ENCODE results near the gene NUDT13. TPM values are rescaled to one million over a fixed set of nuclear protein-coding genes. Genes with fewer than 3 reads are reported as not detected.

Gene NUDT13
- total and polyA plus RNA-seq, 10 donors = 1.4 to 3.3 (median 2.3) TPM

- intact Hi-C loops (cut with DNase I; ENCODE audit: low total_unique reads) = no loop called here
- TF ChIP-seq POLR2AphosphoS5 (IDR thresholded peaks at IDR 0.05) (no peak), POLR2A (IDR thresholded peaks at IDR 0.05) (no peak), CTCF (IDR thresholded peaks at IDR 0.05 in 8 of 11, conservative IDR thresholded peaks at IDR 0.05 in 3 of 11) (no peak)
- Histone ChIP-seq H3K27ac (no peak overlapping the region), H3K27me3 (replicated peaks in 1 of 7) (no peaks in the 10 kb centered on the region), H3K4me1 (peaks cover 32 to 75% (median 59%) of the 10 kb centered on the region in 6 donors), H3K4me3 (no peak overlapping the region), H3K9me3 (no peaks in the 10 kb centered on the region), H3K36me3 (peaks cover 3 to 87% (median 32%) of the 10 kb centered on the region in 6 donors)
- 92 to 97% (median 94%) methylated on average over 3 of the region's 3 CpGs for WGBS, 5 donors
- no peak for DNase-seq
These were observed 51.4 kb downstream of the NUDT13 start for GRCh38 chr10:73161662-73162061.

DNA sequence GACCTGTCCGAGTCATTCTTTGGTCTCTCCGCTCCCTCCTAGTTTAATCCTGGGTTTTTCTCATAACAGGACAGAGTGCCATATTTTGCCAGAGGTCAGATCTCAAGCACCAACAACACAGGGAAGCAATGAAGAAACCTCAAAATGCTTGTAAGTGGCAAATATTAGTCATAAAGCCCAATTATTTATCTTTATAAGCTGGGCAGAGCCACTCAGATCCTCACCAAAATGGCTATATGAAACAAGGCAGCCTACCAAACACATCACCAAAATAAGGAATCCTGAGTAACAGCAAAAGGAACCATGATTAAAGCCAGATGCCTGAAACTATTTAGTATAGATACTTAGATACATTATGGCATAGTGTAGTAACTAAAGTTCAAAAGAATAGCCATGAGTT, 52.8 kb downstream of the NUDT13 start:
- intact Hi-C loops (cut with DNase I; ENCODE audit: low total_unique reads) = no loop called here
- 87 to 100% (median 96%) methylated on average over 2 of the region's 2 CpGs for WGBS, 5 donors
- H3K4me1 ChIP-seq = peaks cover 37 to 83% (median 68%) of the 10 kb centered on the region in 6 donors

GRCh38 chr10:73166972-73167371, 56.7 kb downstream of the NUDT13 start:
- intact Hi-C loops (cut with DNase I; ENCODE audit: low total_unique reads) = no loop called here
- 71 to 89% (median 84%) methylated on average over 2 of the region's 2 CpGs for WGBS, 5 donors
- no peaks in the 10 kb centered on the region for H3K9me3 ChIP-seq
- peak overlapping the region in 6 of 8 donors; percentile 94 to 97 (median 96) for H3K27ac ChIP-seq
- no peak for DNase-seq
- no peak for TF ChIP-seq POLR2AphosphoS5 (IDR thresholded peaks at IDR 0.05)
- no peak for TF ChIP-seq CTCF (IDR thresholded peaks at IDR 0.05 in 8 of 11, conservative IDR thresholded peaks at IDR 0.05 in 3 of 11)
- no peak for TF ChIP-seq POLR2A (IDR thresholded peaks at IDR 0.05)
- peak overlapping the region; percentile 66 to 93 (median 84) for H3K4me3 ChIP-seq
- peaks cover 41 to 78% (median 66%) of the 10 kb centered on the region in 6 donors for H3K4me1 ChIP-seq
- peaks cover 0 to 38% (median 11%) of the 10 kb centered on the region in 6 donors for H3K36me3 ChIP-seq
- H3K27me3 ChIP-seq (replicated peaks in 1 of 7) = no peaks in the 10 kb centered on the region

More for the DNA sequence above, 52.8 kb downstream of the NUDT13 start:
- H3K36me3 ChIP-seq = peaks cover 0 to 73% (median 19%) of the 10 kb centered on the region in 6 donors
- H3K27me3 ChIP-seq (replicated peaks in 1 of 7) = no peaks in the 10 kb centered on the region
- DNase-seq = no peak
- H3K27ac ChIP-seq = no peak overlapping the region
- TF ChIP-seq POLR2A (IDR thresholded peaks at IDR 0.05) = no peak
- TF ChIP-seq POLR2AphosphoS5 (IDR thresholded peaks at IDR 0.05) = no peak
- no peak for TF ChIP-seq CTCF (IDR thresholded peaks at IDR 0.05 in 8 of 11, conservative IDR thresholded peaks at IDR 0.05 in 3 of 11)
- no peak overlapping the region for H3K4me3 ChIP-seq
- H3K9me3 ChIP-seq = no peaks in the 10 kb centered on the region

DNA sequence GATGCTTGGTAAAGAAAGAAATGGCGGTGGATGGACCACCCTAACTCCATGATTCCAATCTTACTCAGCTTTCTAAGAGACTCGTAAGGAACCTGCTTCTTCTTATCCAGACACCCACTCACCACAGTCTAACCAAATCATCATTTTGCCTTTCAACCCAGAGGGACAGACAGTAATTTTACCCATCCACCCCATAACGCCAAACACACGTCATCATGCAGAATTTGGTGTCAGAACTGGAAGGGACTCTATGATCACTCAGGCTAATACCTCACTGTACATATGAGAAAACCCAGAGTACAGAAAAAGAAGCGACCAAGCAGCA, 57.2 kb downstream of the NUDT13 start:
- H3K4me1 ChIP-seq = peaks cover 39 to 73% (median 62%) of the 10 kb centered on the region in 6 donors
- TF ChIP-seq POLR2A (IDR thresholded peaks at IDR 0.05) (no peak), POLR2AphosphoS5 (IDR thresholded peaks at IDR 0.05) (no peak), CTCF (IDR thresholded peaks at IDR 0.05 in 8 of 11, conservative IDR thresholded peaks at IDR 0.05 in 3 of 11) (no peak)
- WGBS, 5 donors = 4 to 12% (median 9%) methylated on average over 5 of the region's 5 CpGs
- H3K27me3 ChIP-seq (replicated peaks in 1 of 7) = no peaks in the 10 kb centered on the region
- no peaks in the 10 kb centered on the region for H3K9me3 ChIP-seq
- H3K4me3 ChIP-seq = peak overlapping the region; percentile 66 to 93 (median 84)
- DNase-seq = no peak
- peak overlapping the region; percentile 93 to 97 (median 96) for H3K27ac ChIP-seq
- H3K36me3 ChIP-seq = peaks cover 0 to 34% (median 9%) of the 10 kb centered on the region in 6 donors
- intact Hi-C loops (cut with DNase I; ENCODE audit: low total_unique reads) = no loop called here
